Measurements from ENCODE around the gene TSPAN1. TPM values are rescaled to one million over a fixed set of nuclear protein-coding genes. Genes with fewer than 3 reads are reported as not detected.

The TSPAN1 gene
- total RNA-seq, 1 experiment from 2014 or later, result not detected

DNA sequence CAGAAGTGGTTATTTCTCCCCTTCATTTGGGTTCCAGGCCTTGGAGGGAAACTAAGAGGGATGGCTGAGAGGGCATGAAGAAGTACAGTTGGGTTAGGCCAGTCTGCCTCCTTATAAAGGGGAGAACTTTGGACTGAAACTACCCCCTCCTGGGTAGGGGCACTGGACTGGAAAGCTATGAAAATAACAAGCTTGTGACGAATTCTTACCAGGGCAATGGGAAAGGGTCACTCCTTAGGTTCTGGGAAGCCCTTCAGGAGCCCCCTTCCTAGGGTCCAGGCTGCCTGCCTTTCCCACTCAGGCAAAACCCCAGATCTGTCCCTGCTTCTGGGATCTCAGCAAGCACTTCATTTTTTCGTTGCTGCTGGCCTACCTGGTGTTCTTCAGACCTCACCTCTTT, 11.2 kb downstream of the TSPAN1 start:
- CTCF ChIA-PET, result no interaction called here

GRCh38 chr1:46187106-46187869, 12.4 kb downstream of the TSPAN1 start:
- no peak for DNase-seq (ENCODE audit: low spot score)
- intact Hi-C loops (cut with micrococcal nuclease; ENCODE audit: unreplicated experiment), result no loop called here
- Histone ChIP-seq H3K4me1 (ENCODE audit: insufficient read depth, low read length, poor library complexity, severe bottlenecking) (peaks cover 9% of the 10 kb centered on the region), H3K36me3 (ENCODE audit: insufficient read depth, low read length, poor library complexity, severe bottlenecking) (peaks cover 12% of the 10 kb centered on the region), H3K4me3 (ENCODE audit: low read depth, low read length, poor library complexity, severe bottlenecking) (no peak overlapping the region), H3K27ac (ENCODE audit: low read depth, low read length, poor library complexity, severe bottlenecking) (no peak overlapping the region), H3K9me3 (ENCODE audit: low read depth, low read length, poor library complexity, severe bottlenecking) (no peaks in the 10 kb centered on the region), H3K27me3 (replicated peaks; ENCODE audit: insufficient read depth, low read depth, low read length, poor library complexity) (no peaks in the 10 kb centered on the region)
- POLR2A ChIA-PET (ENCODE audit: low non-redundant PET), result no interaction called here
- TF ChIP-seq, protein P1, sequence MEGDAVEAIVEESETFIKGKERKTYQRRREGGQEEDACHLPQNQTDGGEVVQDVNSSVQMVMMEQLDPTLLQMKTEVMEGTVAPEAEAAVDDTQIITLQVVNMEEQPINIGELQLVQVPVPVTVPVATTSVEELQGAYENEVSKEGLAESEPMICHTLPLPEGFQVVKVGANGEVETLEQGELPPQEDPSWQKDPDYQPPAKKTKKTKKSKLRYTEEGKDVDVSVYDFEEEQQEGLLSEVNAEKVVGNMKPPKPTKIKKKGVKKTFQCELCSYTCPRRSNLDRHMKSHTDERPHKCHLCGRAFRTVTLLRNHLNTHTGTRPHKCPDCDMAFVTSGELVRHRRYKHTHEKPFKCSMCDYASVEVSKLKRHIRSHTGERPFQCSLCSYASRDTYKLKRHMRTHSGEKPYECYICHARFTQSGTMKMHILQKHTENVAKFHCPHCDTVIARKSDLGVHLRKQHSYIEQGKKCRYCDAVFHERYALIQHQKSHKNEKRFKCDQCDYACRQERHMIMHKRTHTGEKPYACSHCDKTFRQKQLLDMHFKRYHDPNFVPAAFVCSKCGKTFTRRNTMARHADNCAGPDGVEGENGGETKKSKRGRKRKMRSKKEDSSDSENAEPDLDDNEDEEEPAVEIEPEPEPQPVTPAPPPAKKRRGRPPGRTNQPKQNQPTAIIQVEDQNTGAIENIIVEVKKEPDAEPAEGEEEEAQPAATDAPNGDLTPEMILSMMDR (conservative IDR thresholded peaks at IDR 0.05; ENCODE audit: low read depth, low read length), result no peak
- BruUV-seq (replicated peaks), result no TSS peak
- CTCF ChIA-PET, result no interaction called here

More for the DNA sequence above, 11.2 kb downstream of the TSPAN1 start:
- Histone ChIP-seq H3K27me3 (replicated peaks; ENCODE audit: insufficient read depth, low read depth, low read length, poor library complexity) (no peaks in the 10 kb centered on the region), H3K9me3 (ENCODE audit: low read depth, low read length, poor library complexity, severe bottlenecking) (no peaks in the 10 kb centered on the region), H3K27ac (ENCODE audit: low read depth, low read length, poor library complexity, severe bottlenecking) (no peak overlapping the region), H3K36me3 (ENCODE audit: insufficient read depth, low read length, poor library complexity, severe bottlenecking) (peaks cover 10% of the 10 kb centered on the region), H3K4me3 (ENCODE audit: low read depth, low read length, poor library complexity, severe bottlenecking) (no peak overlapping the region), H3K4me1 (ENCODE audit: insufficient read depth, low read length, poor library complexity, severe bottlenecking) (peaks cover 17% of the 10 kb centered on the region)
- DNase-seq (ENCODE audit: low spot score), result no peak
- intact Hi-C loops (cut with micrococcal nuclease; ENCODE audit: unreplicated experiment), result no loop called here
- POLR2A ChIA-PET (ENCODE audit: low non-redundant PET), result no interaction called here
- no TSS peak for BruUV-seq (replicated peaks)
- TF ChIP-seq, protein P1 (conservative IDR thresholded peaks at IDR 0.05; ENCODE audit: low read depth, low read length), result no peak
- TF ChIP-seq EZH2 (IDR thresholded peaks at IDR 0.05; ENCODE audit: borderline replicate concordance, low read depth, low read length, poor library complexity, severe bottlenecking), result no peak

DNA sequence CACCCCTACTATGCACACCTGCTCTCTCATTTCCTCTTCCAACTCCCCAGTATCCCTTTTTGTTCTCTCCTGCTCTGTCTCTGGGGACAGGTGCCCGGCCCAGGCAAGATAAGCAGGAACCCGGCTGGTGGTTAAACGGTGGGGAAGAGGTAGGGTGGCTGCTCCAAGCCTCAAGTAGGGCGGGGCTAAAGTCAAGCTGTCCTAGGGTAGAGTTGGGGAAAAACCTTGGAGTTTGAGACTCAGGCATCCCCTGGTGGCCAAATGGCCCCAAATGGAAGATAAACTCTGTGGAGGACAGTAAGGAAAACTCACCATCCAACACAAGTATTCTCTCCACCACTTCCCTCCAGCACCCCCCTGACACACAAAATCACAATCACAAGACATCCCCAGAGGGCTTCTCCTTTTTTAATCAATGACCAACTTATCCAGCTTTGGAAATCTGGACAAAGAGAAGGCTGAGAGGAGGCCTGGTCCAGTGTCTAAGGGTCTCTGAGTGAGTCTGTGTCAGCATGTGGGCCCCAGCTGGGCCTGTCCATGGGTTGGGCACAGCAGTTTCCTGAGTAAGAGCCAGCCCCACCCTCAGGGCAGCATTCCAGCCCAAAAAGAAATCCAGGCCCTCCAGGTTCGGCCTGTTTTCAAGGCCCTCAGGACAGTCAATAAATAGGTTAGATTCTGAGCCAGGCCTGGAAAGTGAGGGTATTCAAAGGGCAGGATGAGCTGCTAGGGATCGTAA, 13.6 kb downstream of the TSPAN1 start:
- peaks cover 1% of the 10 kb centered on the region for H3K4me1 ChIP-seq (ENCODE audit: insufficient read depth, low read length, poor library complexity, severe bottlenecking)
- intact Hi-C loops (cut with micrococcal nuclease; ENCODE audit: unreplicated experiment), result no loop called here
- TSS peak; percentile 44 for BruUV-seq (replicated peaks)
- POLR2A ChIA-PET (ENCODE audit: low non-redundant PET), result no interaction called here
- no peak overlapping the region for H3K4me3 ChIP-seq (ENCODE audit: low read depth, low read length, poor library complexity, severe bottlenecking)
- DNase-seq (ENCODE audit: low spot score), result no peak
- CTCF ChIA-PET, result no interaction called here
- H3K9me3 ChIP-seq (ENCODE audit: low read depth, low read length, poor library complexity, severe bottlenecking), result no peaks in the 10 kb centered on the region
- TF ChIP-seq, protein P1 (conservative IDR thresholded peaks at IDR 0.05; ENCODE audit: low read depth, low read length), result no peak
- TF ChIP-seq EZH2 (IDR thresholded peaks at IDR 0.05; ENCODE audit: borderline replicate concordance, low read depth, low read length, poor library complexity, severe bottlenecking), result no peak
- H3K27ac ChIP-seq (ENCODE audit: low read depth, low read length, poor library complexity, severe bottlenecking), result no peak overlapping the region
- H3K27me3 ChIP-seq (replicated peaks; ENCODE audit: insufficient read depth, low read depth, low read length, poor library complexity), result no peaks in the 10 kb centered on the region
- peaks cover 17% of the 10 kb centered on the region for H3K36me3 ChIP-seq (ENCODE audit: insufficient read depth, low read length, poor library complexity, severe bottlenecking)
